NCI-H460 (cell line): ENCODE data around the gene CAPN13. TPM values are rescaled to one million over a fixed set of nuclear protein-coding genes. Genes with fewer than 3 reads are reported as not detected.
"Not testable (repeated sequence)": the region's sequence is repeated elsewhere in the genome, so short reads cannot be mapped to it uniquely, and the experiment has no call there.

Source experiments
- DNase-seq: peaks from one replicate; pipeline ENCODE4 v3.0.0-alpha.2; 2016; ENCODE audit warnings: low read depth; ENCODE audit errors: extremely low read depth
- total RNA-seq: library from RNA; depleted of rRNA; stranded (reverse); fragments of >200 nt; shearing (Covaris generic); gene quantifications from 2 replicates; pipeline ENCODE4 v1.2.3, GENCODE V29; 2014

The CAPN13 gene
- total RNA-seq, 1 experiment from 2014 or later, result not detected

DNA sequence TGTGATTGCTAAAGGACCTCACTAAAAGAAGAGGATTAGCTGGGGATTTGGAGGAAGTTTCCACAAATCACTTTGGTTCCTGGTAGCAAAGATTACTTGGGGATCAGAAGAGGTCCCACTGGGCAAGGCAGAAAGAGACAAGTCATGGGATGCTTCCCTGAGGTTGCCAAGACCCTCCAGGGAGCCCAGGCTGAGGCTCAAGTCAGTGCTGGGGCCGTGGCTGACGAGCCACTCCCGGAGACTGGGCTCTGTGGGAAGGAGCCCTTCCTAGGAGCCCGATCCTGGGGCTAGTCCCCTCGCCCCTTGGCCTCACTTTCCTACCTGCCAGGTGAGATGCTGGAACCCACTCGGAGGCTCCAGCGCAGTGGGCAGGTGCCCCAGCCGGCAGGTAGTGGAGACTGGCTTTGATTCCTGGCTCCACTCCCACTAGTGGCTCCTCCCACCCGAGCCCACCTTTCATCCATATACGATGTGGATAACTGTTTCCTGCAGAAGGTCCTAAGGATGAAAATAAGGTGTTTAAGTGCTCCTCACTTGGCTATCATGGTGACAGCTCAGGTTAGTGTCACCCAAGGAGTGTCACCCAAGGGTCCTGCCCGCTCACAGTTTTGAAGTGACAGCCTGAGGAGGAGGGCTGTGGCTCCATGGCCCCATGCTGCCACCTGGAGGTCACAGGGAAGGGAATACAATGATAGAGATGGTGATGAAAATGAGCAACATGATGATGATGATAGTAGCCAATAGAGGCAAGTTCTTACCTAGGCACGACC is 100.5 kb downstream of the CAPN13 start:
- peak; percentile 74 for DNase-seq

GRCh38 chr2:30705711-30706533 is 101.3 kb downstream of the CAPN13 start:
- DNase-seq, result no peak

DNA sequence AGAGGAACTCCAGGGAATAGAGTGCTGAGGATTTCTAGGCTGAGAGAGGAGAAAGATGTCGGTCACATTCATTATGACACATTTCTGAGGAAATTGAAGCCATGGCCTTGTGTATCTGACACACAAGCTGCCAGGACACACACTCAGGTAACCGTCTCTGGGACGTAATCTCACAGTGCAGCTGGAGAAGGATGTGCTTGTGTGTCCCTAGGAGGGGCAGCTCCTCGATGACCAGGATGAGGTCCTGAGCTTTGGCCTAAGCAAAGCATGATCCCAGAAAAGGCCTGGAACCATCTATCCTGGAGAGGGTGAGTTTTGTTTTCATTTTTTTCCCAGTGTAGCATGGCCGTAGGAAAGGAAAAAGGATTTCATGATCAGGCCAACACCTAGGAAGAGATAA is 102.2 kb downstream of the CAPN13 start:
- DNase-seq, result no peak

GRCh38 chr2:30704309-30705020 is 102.8 kb downstream of the CAPN13 start:
- DNase-seq, result no peak

DNA sequence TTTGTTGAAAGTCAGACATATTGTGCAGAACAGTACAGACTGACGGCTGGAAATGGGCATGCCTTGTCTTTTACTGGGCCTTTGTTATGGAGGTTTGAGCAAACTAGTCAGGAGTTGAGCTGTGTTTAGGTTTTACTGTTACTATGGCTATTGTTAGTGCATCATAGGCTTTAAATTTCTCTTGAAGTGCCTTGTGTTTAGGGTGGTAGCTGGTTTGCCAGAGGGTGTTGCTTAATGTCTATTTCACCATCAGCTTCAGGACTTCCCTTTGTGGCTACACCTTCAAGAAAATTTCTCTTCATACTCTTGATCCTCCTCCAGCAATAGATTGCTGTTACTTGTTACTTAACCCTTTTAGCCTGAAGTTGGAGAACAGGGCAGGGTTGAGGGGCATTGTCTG is 104.6 kb downstream of the CAPN13 start:
- no peak for DNase-seq

DNA sequence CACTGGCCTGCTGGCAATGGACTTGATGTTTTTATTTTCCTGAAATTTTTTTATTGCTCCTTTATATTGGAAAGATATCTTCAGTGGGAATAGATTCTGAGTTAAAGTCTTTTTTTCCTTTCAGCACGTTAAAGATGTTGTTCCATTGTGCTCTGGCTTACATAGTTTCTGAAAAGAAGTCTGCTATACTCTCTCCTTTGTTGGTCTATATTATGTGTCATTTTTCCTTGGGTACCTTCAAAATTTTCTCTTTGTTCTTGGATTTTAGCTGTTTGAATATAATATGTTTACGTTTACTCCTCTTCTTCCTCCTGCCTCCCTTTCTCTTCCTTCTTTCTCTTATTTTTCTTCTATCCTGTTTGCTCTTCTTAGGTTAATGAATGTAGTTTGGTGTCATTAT is 105.5 kb downstream of the CAPN13 start:
- no peak for DNase-seq

DNA sequence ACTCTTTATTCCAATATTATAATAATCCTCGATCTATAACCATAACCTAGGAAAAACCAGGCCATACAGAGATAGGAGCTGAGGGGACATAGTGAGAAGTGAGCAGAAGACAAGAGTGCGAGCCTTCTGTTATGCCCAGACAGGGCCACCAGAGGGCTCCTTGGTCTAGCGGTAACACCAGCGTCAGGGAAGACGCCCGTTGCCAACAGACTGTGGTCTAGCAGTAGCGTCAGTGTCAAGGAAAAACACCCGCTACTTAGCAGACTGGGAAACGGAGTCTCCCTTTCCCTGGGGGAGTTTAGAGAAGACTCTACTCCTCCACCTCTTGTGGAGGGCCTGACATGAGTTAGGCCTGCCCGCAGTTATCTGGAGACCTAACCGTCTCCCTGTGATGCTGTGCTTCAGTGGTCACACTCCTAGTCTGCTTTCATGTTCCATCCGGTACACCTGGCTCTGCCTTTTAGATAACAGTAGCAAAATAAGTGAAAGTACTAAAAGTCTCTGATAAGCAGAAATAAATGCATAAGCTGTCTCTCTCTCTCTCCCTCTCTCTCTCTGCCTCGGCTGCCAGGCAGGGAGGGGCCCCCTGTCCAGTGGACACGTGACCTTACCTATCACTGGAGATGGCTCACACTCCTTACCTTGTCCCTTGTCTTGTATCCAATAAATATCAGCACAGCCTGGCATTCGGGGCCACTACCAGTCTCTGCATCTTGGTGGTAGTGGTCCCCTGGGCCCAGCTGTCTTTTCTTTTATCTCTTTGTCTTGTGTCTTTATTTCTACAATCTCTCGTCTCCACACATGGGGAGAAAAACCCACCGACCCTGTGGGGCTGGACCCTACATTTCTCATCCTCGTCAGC is 109.8 kb downstream of the CAPN13 start:
- DNase-seq, result not testable (repeated sequence)

DNA sequence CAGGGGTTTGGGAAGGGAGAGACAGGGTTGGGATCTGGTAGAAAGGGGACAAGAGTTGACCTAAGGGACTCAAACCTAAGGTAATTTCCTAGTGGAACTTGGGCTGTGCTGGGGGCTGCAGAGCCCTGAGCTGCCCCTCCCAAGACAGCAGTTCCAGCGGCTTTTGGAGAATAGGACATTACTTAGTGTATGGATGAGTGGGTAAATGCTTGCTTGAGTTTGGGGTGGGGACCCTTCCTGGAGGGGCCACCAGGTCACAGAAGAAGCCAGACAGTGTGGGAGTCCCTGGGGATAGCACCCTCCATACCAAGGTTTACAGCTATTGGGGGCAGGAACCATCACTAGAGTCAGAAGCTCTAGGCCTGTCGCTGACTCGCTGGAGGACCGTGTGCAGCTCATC is 111.5 kb downstream of the CAPN13 start:
- DNase-seq, result no peak

DNA sequence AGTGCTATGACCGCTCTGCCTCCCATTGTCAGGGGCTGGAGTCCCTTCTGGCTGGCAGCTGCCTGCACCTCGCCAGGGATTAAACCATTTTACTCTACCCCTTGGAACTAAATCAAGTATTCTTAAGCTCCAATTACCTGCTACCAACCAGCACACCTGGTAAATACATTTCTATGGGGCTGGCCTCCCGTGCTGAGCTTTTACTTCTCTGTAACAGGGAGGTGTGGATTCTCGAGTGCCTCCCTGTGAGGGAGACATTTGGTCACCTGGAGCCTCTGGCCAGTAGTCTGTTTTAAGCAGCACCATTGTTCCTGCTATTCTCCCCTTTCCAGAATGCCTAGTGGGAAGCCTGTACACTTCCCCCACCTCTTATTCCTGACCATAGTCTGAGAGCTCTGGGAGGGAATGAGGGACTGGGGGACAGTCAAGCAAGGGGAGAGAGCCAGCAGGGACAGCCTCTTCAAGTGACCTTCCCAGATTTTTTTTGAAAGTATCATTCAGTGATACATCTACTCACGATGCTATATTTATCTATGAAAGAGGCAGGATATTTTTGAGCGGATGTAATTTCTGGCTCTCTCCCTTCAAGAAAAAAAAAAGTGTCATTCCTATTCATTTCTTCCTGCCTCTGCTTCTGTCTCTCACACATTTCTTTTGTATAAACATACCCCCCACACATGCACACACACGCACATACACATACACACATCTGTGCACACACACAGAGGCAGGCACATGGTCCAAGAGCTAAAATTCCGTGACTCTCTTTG is 112.8 kb downstream of the CAPN13 start:
- no peak for DNase-seq

DNA sequence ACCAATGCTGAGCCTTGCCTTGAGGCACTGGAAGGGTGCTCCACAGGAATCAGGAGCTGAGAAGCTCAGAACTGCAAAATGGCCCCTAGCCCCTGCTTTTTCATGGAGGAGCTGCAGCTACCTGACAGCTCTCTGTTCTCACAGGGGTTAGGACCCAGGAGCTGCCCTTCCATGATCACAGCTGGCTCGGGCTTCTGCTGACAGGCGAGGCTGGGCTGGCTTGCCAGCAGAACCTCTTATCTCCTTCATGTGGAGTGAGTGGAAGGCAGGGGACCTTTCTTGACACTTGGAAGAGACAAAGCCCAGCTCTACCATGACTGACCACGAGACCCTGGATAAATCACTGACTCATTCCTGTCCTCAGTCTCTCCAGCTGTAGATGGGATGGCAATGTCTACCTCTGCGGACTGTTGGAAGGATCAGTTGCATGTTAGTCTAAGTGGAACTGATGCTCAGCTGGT is 113.4 kb downstream of the CAPN13 start:
- no peak for DNase-seq

DNA sequence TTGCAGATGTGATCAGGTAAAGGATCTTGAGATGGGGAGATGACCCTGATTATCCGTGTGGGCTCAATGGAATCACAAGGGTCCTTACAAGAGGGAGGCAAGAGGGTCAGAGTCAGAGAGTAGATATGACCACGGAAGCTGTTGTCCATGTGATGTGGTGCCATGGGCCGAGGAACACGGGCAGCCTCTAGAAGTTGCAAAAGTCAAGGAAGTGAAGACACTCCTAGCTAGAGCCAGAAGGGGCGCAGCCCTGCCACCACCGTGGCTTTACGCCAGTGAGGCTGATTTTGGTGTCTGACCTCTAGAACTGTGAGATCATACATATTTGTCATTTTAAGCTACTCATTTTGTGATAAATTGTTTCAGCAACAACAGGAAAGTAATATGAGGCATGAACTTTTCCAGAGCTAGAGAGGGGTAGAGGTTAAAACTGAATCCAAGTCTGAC is 114.4 kb downstream of the CAPN13 start:
- DNase-seq, result no peak

- no peak for DNase-seq
Measured at GRCh38 chr2:30691948-30692828, 115.1 kb downstream of the CAPN13 start.

DNA sequence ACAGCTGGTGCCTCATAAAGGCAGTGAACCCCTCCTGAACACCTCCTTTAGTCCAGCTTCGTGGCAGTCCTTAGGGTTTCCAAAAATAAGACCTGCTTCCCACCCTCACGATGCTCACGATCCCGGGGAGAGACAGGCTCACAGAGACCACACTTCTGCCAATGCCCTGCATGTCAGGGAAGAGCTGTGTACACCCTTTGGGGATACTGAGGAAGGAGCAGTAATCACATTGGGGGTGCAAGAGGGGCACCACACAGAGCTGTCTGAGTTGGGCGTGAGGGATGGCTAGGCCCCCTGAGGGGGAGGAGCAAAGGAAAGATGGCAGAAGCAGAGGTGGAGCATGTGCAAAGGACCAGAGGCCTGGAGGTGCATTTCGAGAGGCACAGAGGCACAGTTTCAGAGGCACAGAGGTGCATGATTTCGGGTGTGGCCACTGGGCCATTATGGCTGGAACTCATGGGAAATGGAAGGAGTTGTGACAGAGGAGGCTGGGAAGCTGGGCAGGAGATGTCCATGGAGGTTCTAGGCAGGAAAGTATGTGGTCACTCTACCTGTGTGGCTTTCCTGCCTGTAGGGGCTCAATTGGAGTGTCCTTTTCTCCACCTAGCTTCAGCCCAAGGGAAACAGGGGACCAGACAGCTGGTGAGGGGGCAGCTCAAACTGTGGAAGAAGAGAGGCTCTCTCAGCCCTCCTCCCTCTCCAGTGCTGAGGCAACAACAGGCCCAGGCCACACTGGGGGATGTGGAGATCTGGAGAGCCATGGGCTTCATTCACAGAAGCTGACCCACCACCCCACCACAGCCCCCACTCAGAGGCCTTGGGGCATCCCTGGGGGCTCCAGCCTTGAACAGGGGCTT is 115.9 kb downstream of the CAPN13 start:
- DNase-seq, result no peak

DNA sequence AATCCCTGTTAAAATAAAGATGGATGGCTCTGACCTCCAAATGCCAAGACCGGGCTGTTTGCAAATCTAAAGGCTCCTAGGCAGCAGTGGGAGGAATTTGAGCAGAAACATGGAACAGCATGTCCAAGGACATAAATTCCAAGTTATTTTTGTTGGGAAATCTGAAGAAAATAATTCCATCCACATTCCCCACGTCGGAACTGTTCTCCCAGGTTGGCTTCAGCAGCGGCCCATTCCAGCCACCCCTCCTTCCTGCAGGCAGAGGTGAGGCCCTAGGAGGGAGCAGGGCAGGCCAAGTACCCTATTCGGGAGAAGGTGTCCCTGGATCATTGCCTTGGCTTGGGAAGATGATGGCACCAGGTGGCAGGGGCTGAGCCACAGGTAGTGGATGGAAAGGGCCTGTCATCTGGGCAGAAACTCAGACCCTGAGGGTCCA is 117.1 kb downstream of the CAPN13 start:
- DNase-seq, result no peak

DNA sequence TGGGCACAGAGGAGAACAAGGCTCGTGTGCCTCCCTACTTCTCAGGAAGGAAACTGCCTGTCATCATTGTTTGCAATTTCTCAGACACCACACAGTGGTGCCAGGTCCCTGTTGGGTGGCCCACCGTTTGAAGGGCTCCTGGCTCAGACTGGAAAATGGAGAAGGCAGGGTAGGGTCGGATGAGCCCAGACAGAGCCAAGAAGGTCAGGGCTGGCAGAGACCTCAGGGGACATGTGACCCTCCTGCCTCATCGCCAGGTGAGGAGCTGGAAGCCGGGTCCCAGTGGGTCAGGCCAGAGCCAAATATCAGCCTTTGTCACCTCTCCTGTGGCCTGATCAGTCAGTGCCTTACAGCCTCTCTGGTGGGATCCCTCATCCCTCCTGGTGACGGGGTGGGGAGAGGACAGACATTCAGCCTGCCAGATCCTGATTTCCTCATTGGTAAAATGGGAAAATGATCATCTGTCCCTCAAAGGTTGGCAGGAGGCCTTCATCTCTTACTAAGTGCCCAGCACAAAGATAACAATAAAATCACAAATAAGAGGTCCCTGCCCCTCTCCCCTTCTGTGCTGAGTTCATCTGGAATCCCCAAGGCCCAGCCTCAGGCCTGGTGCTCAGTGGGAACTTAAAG is 117.6 kb downstream of the CAPN13 start:
- no peak for DNase-seq

- no peak for DNase-seq
Measured at GRCh38 chr2:30688956-30689401, 118.3 kb downstream of the CAPN13 start.

DNA sequence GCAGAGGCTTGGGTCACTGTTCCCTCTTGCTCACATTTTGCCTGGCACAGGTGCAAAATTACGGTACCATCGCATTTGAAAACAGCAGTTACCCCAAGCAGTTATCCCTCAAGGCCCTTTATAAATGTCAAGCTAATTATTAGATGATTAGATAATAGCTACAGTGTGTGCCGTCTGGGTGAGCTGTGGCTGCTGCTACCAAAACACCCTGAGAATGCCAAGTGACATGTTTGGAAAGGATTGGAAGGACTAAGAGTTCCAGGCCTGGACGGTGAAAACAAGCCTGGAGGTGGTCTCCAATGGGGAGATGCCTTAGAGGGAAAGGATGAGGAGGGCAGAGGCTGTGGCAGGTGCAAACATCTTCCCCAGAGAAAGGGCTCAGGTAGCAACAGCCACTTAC is 120.6 kb downstream of the CAPN13 start:
- DNase-seq, result no peak
